GM23248 (cell line): Measurements from ENCODE around the gene ETV1. TPM values are rescaled to one million over a fixed set of nuclear protein-coding genes. Genes with fewer than 3 reads are reported as not detected.

ENCODE experiments used
- DNase-seq: peaks from one replicate; pipeline ENCODE4 v3.0.0-alpha.2; 2015
- H2AFZ ChIP-seq: fragments of 200-600 bp; sonication (generic); 2 replicates; pipeline ENCODE4 v1.6.1; 2016; ENCODE audit warnings: antibody characterized with exemption
- H3F3A ChIP-seq: fragments of 200-600 bp; sonication (generic); 2 replicates; pipeline ENCODE4 v1.6.1; 2016; ENCODE audit warnings: mild to moderate bottlenecking, antibody characterized with exemption, mixed run types; ENCODE audit not compliant: insufficient read depth
- H3K27ac ChIP-seq: fragments of 200-600 bp; sonication (generic); 2 replicates; pipeline ENCODE4 v1.5.1; 2016; ENCODE audit warnings: mild to moderate bottlenecking
- H3K27me3 ChIP-seq: fragments of 200-600 bp; sonication (generic); replicated peaks from 2 replicates; pipeline ENCODE4 v1.6.1; 2016; ENCODE audit warnings: mild to moderate bottlenecking; ENCODE audit not compliant: insufficient read depth
- H3K36me3 ChIP-seq: fragments of 200-600 bp; sonication (generic); 2 replicates; pipeline ENCODE4 v1.6.1; 2016; ENCODE audit warnings: low read depth, mild to moderate bottlenecking
- H3K4me1 ChIP-seq: fragments of 200-600 bp; sonication (generic); 2 replicates; pipeline ENCODE4 v1.6.1; 2016; ENCODE audit warnings: mild to moderate bottlenecking; ENCODE audit not compliant: insufficient read depth
- H3K4me2 ChIP-seq: fragments of 200-600 bp; sonication (generic); one replicate; pipeline ENCODE4 v1.6.1; 2016; ENCODE audit warnings: mild to moderate bottlenecking; ENCODE audit not compliant: unreplicated experiment
- H3K4me3 ChIP-seq: fragments of 200-600 bp; sonication (generic); 2 replicates; pipeline ENCODE4 v1.5.1; 2016; ENCODE audit warnings: mild to moderate bottlenecking
- H3K79me2 ChIP-seq: fragments of 200-600 bp; sonication (generic); 2 replicates; pipeline ENCODE4 v1.6.1; 2016; ENCODE audit warnings: mild to moderate bottlenecking; ENCODE audit not compliant: insufficient read depth
- H3K9ac ChIP-seq: fragments of 200-600 bp; sonication (generic); 2 replicates; pipeline ENCODE4 v1.6.1; 2016; ENCODE audit warnings: mild to moderate bottlenecking
- H3K9me2 ChIP-seq: fragments of 200-600 bp; sonication (generic); 2 replicates; pipeline ENCODE4 v1.6.1; 2016; ENCODE audit warnings: mixed run types, mild to moderate bottlenecking, moderate library complexity; ENCODE audit not compliant: insufficient read depth
- H3K9me3 ChIP-seq: fragments of 200-600 bp; sonication (generic); one replicate; pipeline ENCODE4 v1.6.1; 2017; ENCODE audit warnings: low read depth
- H4K20me1 ChIP-seq: fragments of 200-600 bp; sonication (generic); 2 replicates; pipeline ENCODE4 v1.6.0; 2016; ENCODE audit not compliant: insufficient read depth
- EZH2 ChIP-seq: fragments of 200-600 bp; sonication (generic); IDR thresholded peaks from 2 replicates; pipeline ENCODE4 v1.6.1; 2018; ENCODE audit warnings: antibody characterized with exemption, mild to moderate bottlenecking; ENCODE audit not compliant: insufficient read depth, poor library complexity, severe bottlenecking
- EZH2phosphoT487 ChIP-seq: fragments of 200-600 bp; sonication (generic); IDR thresholded peaks from 2 replicates; pipeline ENCODE4 v1.6.1; 2018; ENCODE audit warnings: antibody characterized with exemption, moderate library complexity, mild to moderate bottlenecking, low read depth; ENCODE audit not compliant: insufficient read depth
- WGBS, 2 experiments: methylation state at CpG; one replicate each; pipeline ENCODE4 v1.1.6; 2015 to 2017; ENCODE audit warnings: low lambda C conversion rate in 2 of 2, low coverage in 1 of 2; ENCODE audit errors: missing lambda C conversion rate in 2 of 2; 5-methylcytosine and 5-hydroxymethylcytosine counted together
- in situ Hi-C: fragments of 300-500 bp; cut with MboI; formaldehyde crosslinking; loops from 2 replicates; pipeline ENCODE4 v1.15.0; 2020
- polyA plus RNA-seq: library from polyadenylated mRNA; unstranded; fragments of >200 nt; fragmentation: Nextera tagmentation; extraction: Ambion mirVana; gene quantifications from 2 replicates; pipeline ENCODE4 v1.2.1, GENCODE V29; 2016
- total RNA-seq: library from RNA; depleted of rRNA; stranded (reverse); fragments of >200 nt; shearing (Covaris generic); gene quantifications from 2 replicates; pipeline ENCODE4 v1.2.3, GENCODE V29; 2014

Gene ETV1
- total and polyA plus RNA-seq, 2 experiments from 2014 or later, result 13.7 to 17.1 TPM

GRCh38 chr7:13952921-13953320 is 36.5 kb downstream of the ETV1 start:
- Histone ChIP-seq H3K4me2 (no peak overlapping the region), H3F3A (no peaks in the 10 kb centered on the region), H3K9me2 (no peaks in the 10 kb centered on the region), H3K27me3 (no peaks in the 10 kb centered on the region), H3K27ac (no peak overlapping the region), H3K79me2 (no peaks in the 10 kb centered on the region), H4K20me1 (no peaks in the 10 kb centered on the region), H3K4me3 (no peak overlapping the region), H3K9ac (no peak overlapping the region), H3K36me3 (no peaks in the 10 kb centered on the region), H2AFZ (no peak overlapping the region), H3K9me3 (no peaks in the 10 kb centered on the region), H3K4me1 (no peaks in the 10 kb centered on the region)
- no peak for TF ChIP-seq EZH2
- no peak for TF ChIP-seq EZH2phosphoT487
- no peak for DNase-seq
- in situ Hi-C loops, result no loop called here
- 21 to 25% methylated on average over 2 of the region's 2 CpGs for WGBS, 2 experiments

- H3K79me2 ChIP-seq, result no peaks in the 10 kb centered on the region
- no peaks in the 10 kb centered on the region for H3K9me3 ChIP-seq
- no peak overlapping the region for H3K4me3 ChIP-seq
- DNase-seq, result no peak
- H3K4me1 ChIP-seq, result peaks cover 14% of the 10 kb centered on the region
- 81 to 94% methylated on average over 4 of the region's 4 CpGs for WGBS, 2 experiments
- H3K9ac ChIP-seq, result no peak overlapping the region
- no peak overlapping the region for H3K4me2 ChIP-seq
- H2AFZ ChIP-seq, result no peak overlapping the region
- TF ChIP-seq EZH2, result no peak
- no peak for TF ChIP-seq EZH2phosphoT487
- peaks cover 17% of the 10 kb centered on the region for H3F3A ChIP-seq
- H3K27me3 ChIP-seq, result no peaks in the 10 kb centered on the region
- in situ Hi-C loops, result no loop called here
- no peak overlapping the region for H3K27ac ChIP-seq
- no peaks in the 10 kb centered on the region for H3K9me2 ChIP-seq
- no peaks in the 10 kb centered on the region for H3K36me3 ChIP-seq
- H4K20me1 ChIP-seq, result no peaks in the 10 kb centered on the region
Observed at GRCh38 chr7:13949939-13950338, 39.5 kb downstream of the ETV1 start.

DNA sequence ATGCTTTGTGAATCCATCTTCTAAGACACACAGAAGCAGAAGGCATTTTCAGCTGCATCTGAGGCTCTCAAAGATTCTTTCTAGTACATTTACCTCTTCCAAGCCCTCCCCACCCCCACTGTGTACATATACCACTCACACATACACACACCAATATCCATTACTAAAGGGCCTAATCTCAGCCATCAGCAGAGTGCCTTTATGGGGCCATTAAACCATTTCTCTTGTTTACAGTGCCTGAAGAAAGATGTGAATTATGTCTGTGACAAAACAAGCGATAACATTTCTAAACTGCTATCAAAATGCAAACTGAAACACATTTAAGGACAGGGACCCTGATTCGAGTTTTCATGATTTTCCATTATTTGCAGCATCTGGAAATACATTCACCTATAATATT is 40.0 kb downstream of the ETV1 start:
- H3F3A ChIP-seq, result peaks cover 17% of the 10 kb centered on the region
- no peak overlapping the region for H3K4me2 ChIP-seq
- no peaks in the 10 kb centered on the region for H3K79me2 ChIP-seq
- no peak for DNase-seq
- no peaks in the 10 kb centered on the region for H3K9me2 ChIP-seq
- H3K9me3 ChIP-seq, result no peaks in the 10 kb centered on the region
- H3K36me3 ChIP-seq, result no peaks in the 10 kb centered on the region
- WGBS, 2 experiments, result 93 to 100% methylated on average over 2 of the region's 2 CpGs
- H3K27ac ChIP-seq, result no peak overlapping the region
- no peak for TF ChIP-seq EZH2
- no peak for TF ChIP-seq EZH2phosphoT487
- no peaks in the 10 kb centered on the region for H3K27me3 ChIP-seq
- peaks cover 14% of the 10 kb centered on the region for H3K4me1 ChIP-seq
- no peak overlapping the region for H2AFZ ChIP-seq
- no peak overlapping the region for H3K4me3 ChIP-seq
- in situ Hi-C loops, result no loop called here
- H4K20me1 ChIP-seq, result no peaks in the 10 kb centered on the region
- no peak overlapping the region for H3K9ac ChIP-seq

GRCh38 chr7:13948019-13948801 is 41.3 kb downstream of the ETV1 start:
- H3K9ac ChIP-seq, result no peak overlapping the region
- H3K9me2 ChIP-seq, result no peaks in the 10 kb centered on the region
- no peak overlapping the region for H3K4me2 ChIP-seq

More at GRCh38 chr7:13948019-13948801, 41.3 kb downstream of the ETV1 start:
- no peaks in the 10 kb centered on the region for H3K36me3 ChIP-seq
- WGBS, 2 experiments, result 91 to 94% methylated on average over 9 of the region's 9 CpGs
- no peaks in the 10 kb centered on the region for H4K20me1 ChIP-seq
- H3K79me2 ChIP-seq, result no peaks in the 10 kb centered on the region
- no peaks in the 10 kb centered on the region for H3K9me3 ChIP-seq
- in situ Hi-C loops, result no loop called here
- no peaks in the 10 kb centered on the region for H3K27me3 ChIP-seq
- H3K4me3 ChIP-seq, result no peak overlapping the region
- TF ChIP-seq EZH2, result no peak
- TF ChIP-seq EZH2phosphoT487, result no peak
- H3K27ac ChIP-seq, result no peak overlapping the region
- H2AFZ ChIP-seq, result no peak overlapping the region
- H3F3A ChIP-seq, result peaks cover 17% of the 10 kb centered on the region
- no peak for DNase-seq
- peaks cover 14% of the 10 kb centered on the region for H3K4me1 ChIP-seq
